ENCODE results near the gene MRTFB.
A peak's percentile ranks its signal among the peaks of the same experiment; 100 is the strongest.

Gene MRTFB

GRCh38 chr16:14244196-14245010 is 173.3 kb downstream of the MRTFB start:
- no peak for DNase-seq

DNA sequence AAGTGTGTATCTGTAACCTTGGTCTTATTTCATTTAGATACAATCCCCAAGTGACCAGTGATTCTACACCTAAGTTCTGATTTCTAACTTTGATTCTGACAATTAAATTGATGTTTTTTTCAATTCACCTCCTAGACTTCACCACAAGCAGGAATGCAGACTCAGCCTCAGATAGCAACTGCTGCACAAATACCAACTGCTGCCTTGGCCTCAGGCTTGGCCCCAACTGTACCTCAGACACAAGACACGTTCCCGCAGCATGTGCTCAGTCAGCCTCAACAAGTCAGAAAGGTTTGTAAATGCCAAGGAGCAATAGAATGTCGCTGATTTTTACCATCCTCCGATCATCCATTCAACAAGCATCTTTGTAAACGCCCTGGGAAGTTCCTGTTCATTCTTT is 177.7 kb downstream of the MRTFB start:
- no peak for DNase-seq

DNA sequence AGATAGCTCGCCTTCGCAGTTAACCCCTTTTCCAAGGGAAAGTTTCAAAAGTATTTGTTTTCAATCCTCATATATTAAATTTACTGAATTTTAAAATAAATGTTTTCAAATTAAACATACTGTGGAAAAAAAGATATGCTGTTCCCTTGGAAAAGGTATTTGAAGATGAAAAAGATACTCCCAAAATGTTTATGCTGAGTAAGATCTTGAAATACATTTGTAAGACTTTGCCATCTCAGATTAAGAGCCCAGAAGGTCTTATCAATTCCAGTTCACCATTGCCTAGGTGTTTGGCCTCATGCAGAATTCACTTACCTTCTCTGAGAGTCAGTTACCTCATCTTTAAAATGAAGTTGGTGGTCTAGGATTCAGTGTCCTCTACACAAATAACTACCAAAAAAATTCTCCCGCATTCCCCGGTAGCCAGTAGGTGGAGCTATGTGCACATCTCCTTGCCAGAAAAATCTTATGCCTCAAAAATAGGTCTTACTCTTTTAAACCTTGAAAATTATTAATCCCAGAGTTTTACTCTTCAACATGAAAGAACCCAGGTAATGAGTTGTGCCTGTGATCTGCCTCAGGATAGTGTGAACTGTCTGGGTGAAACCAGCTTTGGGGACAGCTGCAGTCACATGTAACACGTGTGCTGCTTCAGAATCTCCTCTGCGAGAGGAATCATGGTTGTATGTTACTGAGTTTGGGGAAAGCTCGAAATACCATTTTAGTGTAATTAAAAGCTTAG is 178.3 kb downstream of the MRTFB start:
- DNase-seq = peak; percentile 55

- DNase-seq = no peak
Measured at GRCh38 chr16:14251419-14251818, 180.3 kb downstream of the MRTFB start.

DNA sequence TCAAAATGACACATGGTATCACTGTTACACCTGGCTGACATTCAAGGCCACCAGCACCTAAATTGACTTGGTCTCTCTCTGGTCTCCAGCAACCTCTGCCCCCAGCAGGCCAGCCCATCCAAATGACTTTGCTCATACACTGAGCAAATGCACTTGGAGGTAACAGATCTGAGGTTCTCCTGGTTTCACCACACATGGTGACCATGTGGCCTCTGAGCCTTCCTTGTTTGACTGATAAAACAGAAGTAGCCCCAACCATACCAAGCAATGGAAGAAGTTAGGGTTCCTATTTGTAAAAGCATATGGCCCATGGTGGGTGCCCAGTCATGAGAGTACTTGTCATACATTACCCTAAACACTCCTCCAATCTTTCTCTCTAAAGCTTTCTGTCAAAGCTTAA is 181.7 kb downstream of the MRTFB start:
- DNase-seq = no peak

- no peak for DNase-seq
Measured at GRCh38 chr16:14263011-14263410, 191.9 kb downstream of the MRTFB start.

- DNase-seq = no peak
Measured at GRCh38 chr16:14263769-14264168, 192.7 kb downstream of the MRTFB start.

DNA sequence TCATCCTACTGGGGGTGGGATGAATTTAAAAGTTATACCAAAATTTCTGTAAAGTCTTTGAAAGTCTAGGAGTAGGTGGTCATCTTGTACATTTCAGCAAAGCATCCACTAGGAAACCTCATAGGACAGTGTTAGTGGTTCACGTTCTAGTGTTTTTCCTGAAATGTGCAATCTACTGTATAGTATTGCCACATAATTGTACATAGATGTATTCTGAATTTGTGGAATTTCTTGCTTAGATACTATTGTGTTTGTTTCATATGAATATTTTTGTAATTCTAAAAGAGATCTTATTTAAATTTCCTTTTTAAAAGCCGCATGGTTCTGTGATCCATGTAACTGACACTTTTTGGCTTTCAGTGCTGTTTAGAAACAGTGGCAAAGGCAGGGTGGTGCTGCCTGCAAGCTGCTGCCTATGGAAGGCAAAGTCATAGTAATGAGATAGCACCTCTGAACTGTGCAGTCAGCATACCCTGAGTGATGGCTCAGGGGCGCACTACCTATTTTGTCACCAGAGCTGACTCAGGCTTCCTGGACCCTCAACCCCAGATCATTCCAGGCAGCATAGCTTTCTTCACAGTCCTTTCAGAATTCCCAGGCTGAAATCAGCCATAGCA is 193.3 kb downstream of the MRTFB start:
- no peak for DNase-seq

DNA sequence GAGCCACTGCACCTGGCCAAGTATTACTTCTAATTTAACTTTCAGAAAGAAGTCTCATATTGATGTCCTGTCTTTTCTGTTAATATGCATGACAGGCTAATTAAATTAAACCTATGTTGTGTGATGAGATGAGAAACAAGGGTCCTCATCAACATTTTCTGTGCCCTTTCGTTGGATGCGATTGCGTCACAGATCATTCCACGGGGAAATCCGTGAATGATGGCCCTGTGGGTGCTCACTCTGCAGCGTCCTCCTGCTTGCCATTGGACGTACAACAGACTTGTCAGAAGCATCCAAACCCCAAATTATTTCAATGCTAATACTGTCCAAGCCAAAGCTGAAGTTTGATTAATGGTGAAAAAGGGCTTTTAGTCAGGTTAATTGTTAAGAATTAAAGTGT is 197.0 kb downstream of the MRTFB start:
- no peak for DNase-seq

- no peak for DNase-seq
Measured at GRCh38 chr16:14275934-14276333, 204.8 kb downstream of the MRTFB start.

- DNase-seq = no peak
Measured at GRCh38 chr16:14278749-14279148, 207.6 kb downstream of the MRTFB start.

DNA sequence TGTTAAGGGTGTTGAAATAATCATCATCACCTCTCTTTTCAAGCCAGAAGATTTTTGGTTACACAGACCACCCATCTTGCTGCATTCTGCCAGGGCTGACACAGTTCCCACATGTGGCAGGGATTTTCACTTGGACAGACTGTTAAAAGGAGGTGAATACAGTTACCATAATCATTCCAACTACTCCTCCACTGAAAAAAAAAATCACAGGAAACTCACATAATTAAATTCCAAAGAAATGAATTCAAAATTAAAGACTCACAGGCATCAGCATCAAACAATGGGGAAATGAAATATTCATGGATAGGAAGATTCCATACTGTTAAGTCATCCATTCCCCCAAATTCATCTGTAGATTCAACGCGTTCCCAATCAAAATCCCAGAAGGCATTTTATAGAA is 209.4 kb downstream of the MRTFB start:
- DNase-seq = no peak

- DNase-seq = no peak
Measured at GRCh38 chr16:14283786-14284185, 212.7 kb downstream of the MRTFB start.

- DNase-seq = no peak
Measured at GRCh38 chr16:14284371-14284770, 213.3 kb downstream of the MRTFB start.

DNA sequence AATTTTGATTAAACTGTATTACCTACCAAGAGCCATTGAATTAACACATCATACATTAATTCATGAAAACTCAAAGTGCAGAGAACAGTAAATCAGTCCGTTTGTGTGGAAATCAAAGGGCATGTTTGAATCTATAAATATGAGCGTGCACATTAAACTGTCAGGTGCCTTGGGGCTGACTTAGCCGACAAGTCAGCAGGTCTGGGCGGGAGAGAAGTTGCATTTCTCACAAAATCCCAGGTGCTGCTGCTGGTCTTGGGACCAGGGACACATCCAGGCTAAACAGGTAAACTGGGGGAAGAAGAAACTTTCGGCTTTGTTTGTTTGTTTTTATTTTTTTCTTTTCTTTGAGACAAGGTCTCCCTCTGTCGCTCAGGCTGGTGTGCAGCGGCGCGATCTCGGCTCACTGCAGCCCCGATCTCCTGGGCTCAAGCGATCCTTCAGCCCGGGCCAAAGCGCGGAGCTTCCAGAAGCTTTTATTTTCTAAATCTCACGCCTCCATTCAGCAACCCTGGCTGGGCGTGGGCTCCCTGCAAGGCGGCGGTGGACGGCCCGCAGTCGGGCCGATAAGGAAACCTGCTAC is 213.9 kb downstream of the MRTFB start:
- no peak for DNase-seq

- DNase-seq = peak; percentile 97
Measured at GRCh38 chr16:14285513-14286367, 214.6 kb downstream of the MRTFB start.

- no peak for DNase-seq
Measured at GRCh38 chr16:14286368-14287230, 215.5 kb downstream of the MRTFB start.

- DNase-seq = no peak
Measured at GRCh38 chr16:14289692-14290340, 218.7 kb downstream of the MRTFB start.

DNA sequence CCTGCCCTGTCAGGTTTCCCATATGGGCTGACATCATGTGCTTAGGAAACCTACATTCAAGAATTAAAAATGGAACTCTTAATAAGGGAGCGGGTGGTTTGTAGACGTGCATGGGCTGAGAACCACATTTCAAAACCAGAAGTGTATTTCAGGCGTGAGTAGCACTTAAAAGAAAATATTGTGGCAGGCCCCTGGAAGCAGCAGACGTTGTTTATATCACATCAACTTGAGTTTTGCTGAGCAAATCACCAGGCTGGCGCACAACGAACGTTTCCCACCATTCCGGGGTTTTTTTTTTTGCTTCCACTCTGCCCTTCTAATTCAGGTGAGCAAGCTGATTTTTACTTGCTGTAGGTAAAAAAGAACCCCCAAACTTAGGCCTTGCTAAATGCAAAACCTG is 220.2 kb downstream of the MRTFB start:
- DNase-seq = no peak

DNA sequence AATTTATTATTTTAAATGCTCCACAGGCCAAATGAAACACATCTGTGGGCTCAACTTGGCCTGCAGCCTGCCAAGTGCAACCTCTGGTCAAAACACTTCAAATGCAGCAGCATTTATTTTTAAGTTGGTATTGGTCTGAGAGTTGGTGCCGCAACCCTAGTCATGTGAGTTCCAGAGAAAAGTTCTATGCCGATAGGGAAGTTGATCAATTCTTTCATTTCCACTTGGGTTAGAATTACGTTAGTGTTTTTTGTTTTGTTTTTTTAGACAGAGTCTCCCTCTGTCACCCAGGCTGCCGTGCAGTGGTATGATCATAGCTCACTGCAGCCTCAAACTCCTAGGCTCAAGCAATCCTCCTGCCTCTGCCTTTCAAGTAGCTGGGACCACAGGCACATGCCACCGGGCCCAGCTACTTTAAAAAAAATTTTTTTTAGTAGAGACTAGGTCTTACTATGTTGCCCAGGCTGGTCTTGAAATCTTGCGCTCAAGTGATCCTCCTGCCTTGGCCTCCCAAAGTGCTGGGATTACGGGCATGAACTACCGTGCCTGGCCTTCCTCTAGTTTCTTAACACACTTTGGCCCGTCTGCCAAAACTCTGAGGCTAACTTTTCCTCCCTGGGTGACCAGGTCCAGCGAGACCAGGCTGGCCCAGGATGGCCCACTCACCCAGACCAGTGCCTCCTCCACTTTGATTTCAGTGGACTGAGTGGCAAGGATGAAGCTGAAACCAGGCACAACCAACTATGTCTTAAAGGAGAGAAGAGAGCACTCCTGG is 221.1 kb downstream of the MRTFB start:
- DNase-seq = no peak
